ENCODE results near the gene SNRPD1.
"Not testable (repeated sequence)": the region's sequence is repeated elsewhere in the genome, so short reads cannot be mapped to it uniquely, and the experiment has no call there.

Gene SNRPD1

GRCh38 chr18:21629089-21629832, 17.1 kb downstream of the SNRPD1 start:
- DNase-seq (ENCODE audit: low spot score) = no peak
- no peak for TF ChIP-seq CTCF (IDR thresholded peaks at IDR 0.05)
- Histone ChIP-seq H3K27ac (no peak overlapping the region), H3K4me3 (no peak overlapping the region)

DNA sequence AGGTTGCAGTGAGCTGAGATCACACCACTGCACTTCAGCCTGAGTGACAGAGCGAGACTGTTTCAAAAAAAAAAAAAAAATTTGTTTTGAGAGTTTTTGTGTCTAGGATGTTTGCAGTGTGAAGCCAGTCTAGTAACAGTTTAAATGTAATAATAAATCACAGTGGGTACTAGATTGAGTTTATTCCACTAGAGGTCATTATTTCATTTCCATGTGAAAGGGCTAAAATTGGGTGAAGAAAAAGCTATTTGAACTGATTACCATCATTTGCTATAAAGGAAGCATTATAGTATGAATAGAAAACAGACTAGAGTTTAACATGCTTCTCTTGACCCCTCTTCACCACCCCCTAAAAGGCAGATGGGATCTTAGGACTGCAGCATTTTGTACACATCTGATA, 20.3 kb downstream of the SNRPD1 start:
- no peak overlapping the region for H3K4me3 ChIP-seq
- no peak for DNase-seq (ENCODE audit: low spot score)

GRCh38 chr18:21634588-21635199, 22.6 kb downstream of the SNRPD1 start:
- Histone ChIP-seq H3K4me3 (no peak overlapping the region), H3K27ac (no peak overlapping the region)
- no peak for TF ChIP-seq CTCF (IDR thresholded peaks at IDR 0.05)
- DNase-seq (ENCODE audit: low spot score) = no peak

More for the DNA sequence above, 20.3 kb downstream of the SNRPD1 start:
- no peak overlapping the region for H3K27ac ChIP-seq
- TF ChIP-seq CTCF (IDR thresholded peaks at IDR 0.05) = no peak

DNA sequence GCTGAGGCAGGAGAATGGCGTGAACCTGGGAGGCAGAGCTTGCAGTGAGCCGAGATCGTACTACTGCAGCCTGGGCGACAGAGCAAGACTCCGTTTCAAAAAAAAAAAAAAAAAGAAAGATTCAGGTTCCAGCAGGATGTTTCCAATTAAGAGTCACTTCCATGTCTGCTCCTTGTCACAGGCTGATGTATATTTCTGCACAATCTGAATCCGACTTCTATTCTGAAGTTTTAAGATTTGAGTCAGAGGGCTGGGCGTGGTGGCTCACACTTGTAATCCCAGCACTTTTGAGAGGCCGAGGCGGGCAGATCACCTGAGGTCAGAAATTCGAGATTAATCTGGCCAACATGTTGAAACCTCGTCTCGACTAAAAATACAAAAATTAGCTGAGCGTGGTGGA, 24.7 kb downstream of the SNRPD1 start:
- no peak overlapping the region for H3K27ac ChIP-seq
- no peak for TF ChIP-seq CTCF (IDR thresholded peaks at IDR 0.05)

DNA sequence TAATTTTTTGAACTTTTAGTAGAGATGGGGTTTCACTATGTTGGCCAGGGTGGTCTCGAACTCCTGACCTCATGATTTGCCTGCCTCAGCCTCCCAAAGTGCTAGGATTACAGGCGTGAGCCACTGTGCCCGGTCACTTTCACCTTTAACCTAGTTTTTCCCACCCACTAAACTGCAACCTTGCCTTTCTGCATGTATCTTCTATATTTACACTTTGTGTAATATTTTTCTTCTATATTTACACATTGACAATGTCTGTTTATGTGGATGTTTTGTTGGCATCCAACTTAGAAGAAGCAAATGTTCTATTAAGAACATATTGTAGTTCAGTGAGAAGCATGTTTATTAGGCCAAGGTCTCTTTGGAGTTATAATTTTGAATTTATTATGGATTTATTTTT, 26.7 kb downstream of the SNRPD1 start:
- no peak overlapping the region for H3K27ac ChIP-seq
- no peak for TF ChIP-seq CTCF (IDR thresholded peaks at IDR 0.05)
- H3K4me3 ChIP-seq = no peak overlapping the region
- no peak for DNase-seq (ENCODE audit: low spot score)

More for the DNA sequence above, 24.7 kb downstream of the SNRPD1 start:
- H3K4me3 ChIP-seq = no peak overlapping the region
- DNase-seq (ENCODE audit: low spot score) = no peak

DNA sequence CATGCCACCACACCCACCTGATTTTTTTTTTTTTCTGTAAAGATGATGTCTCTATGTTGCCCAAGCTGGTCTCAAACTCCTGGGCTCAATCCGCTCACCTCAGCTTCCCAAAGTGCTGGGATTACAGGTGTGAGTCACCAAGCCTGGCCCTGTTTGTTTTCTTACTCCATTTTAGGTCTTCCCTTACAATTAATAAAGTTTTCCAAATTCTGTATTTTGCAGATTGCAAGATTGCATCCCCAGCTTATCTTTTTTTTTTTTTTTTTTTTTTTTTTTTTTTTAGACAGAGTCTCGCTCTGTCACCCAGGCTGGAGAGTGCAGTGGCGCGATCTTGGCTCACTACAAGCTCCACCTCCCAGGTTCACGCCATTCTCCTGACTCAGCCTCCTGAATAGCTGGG, 28.3 kb downstream of the SNRPD1 start:
- H3K4me3 ChIP-seq; H3K27ac ChIP-seq; DNase-seq (ENCODE audit: low spot score): not testable (repeated sequence)

- Histone ChIP-seq H3K27ac (no peak overlapping the region), H3K4me3 (no peak overlapping the region)
- no peak for TF ChIP-seq CTCF (IDR thresholded peaks at IDR 0.05)
- no peak for DNase-seq (ENCODE audit: low spot score)
These were observed 38.2 kb downstream of the SNRPD1 start for GRCh38 chr18:21650311-21650710.

Data from coronary artery (tissue), 2 donors.